Measurements from ENCODE around the gene BMP6.

BMP6 gene

DNA sequence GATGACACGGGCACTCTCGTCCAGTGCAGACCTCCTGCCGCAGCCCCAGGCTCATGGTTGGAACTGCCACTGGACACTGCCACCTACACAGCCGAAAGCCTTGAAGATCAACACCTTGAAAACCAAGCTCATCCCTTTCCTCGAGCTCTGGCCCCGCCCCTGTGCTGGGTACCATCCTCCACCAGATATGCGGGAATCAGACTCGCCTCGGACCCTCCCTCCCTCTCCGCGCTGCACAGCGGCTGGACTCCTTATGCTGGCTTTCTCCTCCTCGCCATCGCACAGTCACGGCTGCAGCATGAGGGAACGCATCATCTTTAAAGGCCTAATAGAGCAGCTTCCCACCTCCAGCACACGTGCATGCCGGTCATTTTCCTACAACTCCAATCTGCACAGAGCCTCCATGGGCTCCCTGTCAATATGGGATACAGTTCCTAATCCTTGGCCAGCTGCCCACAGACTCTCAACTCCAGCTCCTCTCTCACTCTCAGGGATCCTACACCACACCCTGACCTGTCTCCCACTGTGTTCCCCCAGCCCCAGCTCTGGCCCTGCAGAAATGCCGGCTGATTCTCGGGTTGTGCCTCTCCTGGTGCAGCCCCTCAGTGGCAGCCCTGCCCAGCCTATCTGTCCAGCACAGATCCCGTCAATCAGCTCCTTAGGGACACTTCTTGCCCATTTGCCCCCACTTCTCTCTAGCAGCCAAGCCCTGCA lies 161.5 kb downstream of the BMP6 start:
- TF ChIP-seq, protein P1, sequence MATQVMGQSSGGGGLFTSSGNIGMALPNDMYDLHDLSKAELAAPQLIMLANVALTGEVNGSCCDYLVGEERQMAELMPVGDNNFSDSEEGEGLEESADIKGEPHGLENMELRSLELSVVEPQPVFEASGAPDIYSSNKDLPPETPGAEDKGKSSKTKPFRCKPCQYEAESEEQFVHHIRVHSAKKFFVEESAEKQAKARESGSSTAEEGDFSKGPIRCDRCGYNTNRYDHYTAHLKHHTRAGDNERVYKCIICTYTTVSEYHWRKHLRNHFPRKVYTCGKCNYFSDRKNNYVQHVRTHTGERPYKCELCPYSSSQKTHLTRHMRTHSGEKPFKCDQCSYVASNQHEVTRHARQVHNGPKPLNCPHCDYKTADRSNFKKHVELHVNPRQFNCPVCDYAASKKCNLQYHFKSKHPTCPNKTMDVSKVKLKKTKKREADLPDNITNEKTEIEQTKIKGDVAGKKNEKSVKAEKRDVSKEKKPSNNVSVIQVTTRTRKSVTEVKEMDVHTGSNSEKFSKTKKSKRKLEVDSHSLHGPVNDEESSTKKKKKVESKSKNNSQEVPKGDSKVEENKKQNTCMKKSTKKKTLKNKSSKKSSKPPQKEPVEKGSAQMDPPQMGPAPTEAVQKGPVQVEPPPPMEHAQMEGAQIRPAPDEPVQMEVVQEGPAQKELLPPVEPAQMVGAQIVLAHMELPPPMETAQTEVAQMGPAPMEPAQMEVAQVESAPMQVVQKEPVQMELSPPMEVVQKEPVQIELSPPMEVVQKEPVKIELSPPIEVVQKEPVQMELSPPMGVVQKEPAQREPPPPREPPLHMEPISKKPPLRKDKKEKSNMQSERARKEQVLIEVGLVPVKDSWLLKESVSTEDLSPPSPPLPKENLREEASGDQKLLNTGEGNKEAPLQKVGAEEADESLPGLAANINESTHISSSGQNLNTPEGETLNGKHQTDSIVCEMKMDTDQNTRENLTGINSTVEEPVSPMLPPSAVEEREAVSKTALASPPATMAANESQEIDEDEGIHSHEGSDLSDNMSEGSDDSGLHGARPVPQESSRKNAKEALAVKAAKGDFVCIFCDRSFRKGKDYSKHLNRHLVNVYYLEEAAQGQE (IDR thresholded peaks at IDR 0.05; ENCODE audit: insufficient read depth in 1 of 2, low read depth in 2 of 2, low read length in 2 of 2) = no peak
- TF ChIP-seq TAF1 (IDR thresholded peaks at IDR 0.05; ENCODE audit: borderline replicate concordance, insufficient read depth, low read length) = no peak
- no peak for TF ChIP-seq SIN3A (IDR thresholded peaks at IDR 0.05; ENCODE audit: borderline replicate concordance, insufficient read depth, low read length)
- no peak for TF ChIP-seq FOXP2 (optimal IDR thresholded peaks at IDR 0.05; ENCODE audit: borderline replicate concordance, extremely low read depth, extremely low read length, insufficient read depth)
- TF ChIP-seq POLR2AphosphoS5 (IDR thresholded peaks at IDR 0.05; ENCODE audit: low read depth, low read length) = no peak

DNA sequence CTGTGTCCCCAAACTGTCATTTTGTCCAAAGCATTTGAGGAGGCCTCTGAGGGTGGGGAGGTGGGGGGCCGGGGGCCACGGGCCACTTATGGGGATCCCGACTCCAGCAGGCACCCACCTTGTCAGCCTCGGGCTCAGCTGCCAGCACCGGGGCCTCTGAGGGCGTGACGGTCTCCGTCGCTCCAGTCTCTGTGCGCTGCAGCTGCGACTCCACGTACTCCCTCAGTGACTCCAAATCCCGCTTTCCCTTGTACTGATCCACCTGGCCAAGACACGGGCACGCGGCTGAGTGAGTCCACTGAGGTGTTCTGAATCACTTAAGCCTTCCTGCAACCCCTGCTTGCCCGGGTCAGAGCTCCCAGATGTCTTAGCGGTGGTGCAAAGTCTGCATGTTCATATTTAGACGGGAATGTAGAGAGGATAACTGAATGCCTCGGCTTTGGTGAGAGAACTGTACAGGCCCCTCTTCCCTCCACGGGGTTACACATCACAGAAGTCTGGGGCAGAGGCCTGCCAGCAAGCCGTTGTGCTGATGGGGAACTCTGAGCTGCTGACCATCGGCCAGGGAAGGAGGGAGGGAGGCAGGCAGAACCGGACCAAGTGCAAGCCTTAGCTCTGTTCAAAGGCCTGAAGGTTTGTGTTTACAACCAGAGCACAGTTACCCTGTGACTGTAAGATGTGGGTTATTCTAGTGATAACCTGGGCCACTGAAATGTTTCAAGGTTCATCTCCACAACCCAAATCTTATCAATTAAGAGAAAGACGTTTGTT lies 162.9 kb downstream of the BMP6 start:
- TF ChIP-seq, protein P1 (IDR thresholded peaks at IDR 0.05; ENCODE audit: insufficient read depth in 1 of 2, low read depth in 2 of 2, low read length in 2 of 2) = no peak
- TF ChIP-seq TAF1 (IDR thresholded peaks at IDR 0.05; ENCODE audit: borderline replicate concordance, insufficient read depth, low read length) (no peak), POLR2AphosphoS5 (IDR thresholded peaks at IDR 0.05; ENCODE audit: low read depth, low read length) (no peak), FOXP2 (optimal IDR thresholded peaks at IDR 0.05; ENCODE audit: borderline replicate concordance, extremely low read depth, extremely low read length, insufficient read depth) (no peak), SIN3A (IDR thresholded peaks at IDR 0.05; ENCODE audit: borderline replicate concordance, insufficient read depth, low read length) (no peak)

DNA sequence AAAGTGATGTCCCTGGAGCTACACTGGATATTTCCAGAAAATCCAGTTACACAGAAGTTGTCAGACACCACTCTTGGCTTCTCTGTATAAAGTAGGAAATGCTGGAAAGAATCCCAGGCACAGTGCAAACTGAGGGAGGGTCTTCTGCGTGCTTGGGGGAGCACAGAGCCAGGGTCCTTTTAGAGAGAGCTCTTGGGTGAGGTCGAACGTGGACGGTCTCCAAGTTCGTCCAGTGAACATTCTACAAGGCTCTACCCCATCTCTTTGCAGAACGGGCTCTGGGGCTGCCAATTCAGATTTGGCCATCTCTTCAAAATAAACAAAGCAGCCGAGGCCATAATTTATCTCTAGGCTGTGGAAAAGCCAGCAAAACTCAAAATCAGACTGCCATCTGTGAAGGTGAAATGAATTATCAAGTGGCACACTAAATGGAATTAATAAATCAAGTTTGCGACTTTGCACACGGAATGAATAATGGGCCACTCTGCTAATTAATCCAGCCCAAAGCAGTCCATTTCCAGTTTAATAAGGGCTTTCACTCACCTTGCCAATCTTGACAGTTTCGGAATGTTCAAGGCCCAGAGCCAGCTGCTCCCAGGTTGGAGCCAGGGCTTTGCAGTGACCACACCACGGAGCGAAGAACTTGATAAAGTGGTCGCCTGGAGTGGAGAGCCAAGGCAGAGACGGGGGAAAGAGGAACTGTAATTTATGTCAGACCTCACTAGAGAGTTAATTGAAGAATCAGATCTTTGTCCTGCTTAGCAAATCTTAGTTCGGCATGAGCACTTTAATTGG lies 165.4 kb downstream of the BMP6 start:
- TF ChIP-seq TAF1 (IDR thresholded peaks at IDR 0.05; ENCODE audit: borderline replicate concordance, insufficient read depth, low read length) (no peak), SIN3A (IDR thresholded peaks at IDR 0.05; ENCODE audit: borderline replicate concordance, insufficient read depth, low read length) (no peak), FOXP2 (optimal IDR thresholded peaks at IDR 0.05; ENCODE audit: borderline replicate concordance, extremely low read depth, extremely low read length, insufficient read depth) (no peak), POLR2AphosphoS5 (IDR thresholded peaks at IDR 0.05; ENCODE audit: low read depth, low read length) (no peak)
- TF ChIP-seq, protein P1 (IDR thresholded peaks at IDR 0.05; ENCODE audit: insufficient read depth in 1 of 2, low read depth in 2 of 2, low read length in 2 of 2) = no peak

DNA sequence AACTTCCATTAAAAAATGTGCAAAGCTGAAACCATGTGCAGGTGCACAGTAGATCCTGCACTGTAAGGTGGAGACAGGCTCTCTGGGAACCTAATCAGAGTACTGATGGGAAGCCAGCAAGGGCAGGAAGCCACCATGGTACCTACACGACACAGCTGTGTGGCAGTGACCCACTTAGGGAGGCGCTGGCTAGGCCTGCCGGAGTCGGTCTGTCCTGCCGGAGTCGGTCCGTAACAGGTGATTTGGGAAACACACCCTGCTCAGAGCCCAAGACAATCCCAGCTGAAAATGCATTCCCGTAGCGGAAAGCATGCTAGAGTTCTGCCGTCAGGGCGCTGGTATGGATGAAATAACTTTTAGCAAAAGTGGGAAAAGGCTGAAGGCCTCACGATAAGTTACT lies 167.4 kb downstream of the BMP6 start:
- no peak for TF ChIP-seq POLR2AphosphoS5 (IDR thresholded peaks at IDR 0.05; ENCODE audit: low read depth, low read length)
- TF ChIP-seq TAF1 (IDR thresholded peaks at IDR 0.05; ENCODE audit: borderline replicate concordance, insufficient read depth, low read length) = no peak
- no peak for TF ChIP-seq SIN3A (IDR thresholded peaks at IDR 0.05; ENCODE audit: borderline replicate concordance, insufficient read depth, low read length)
- no peak for TF ChIP-seq FOXP2 (optimal IDR thresholded peaks at IDR 0.05; ENCODE audit: borderline replicate concordance, extremely low read depth, extremely low read length, insufficient read depth)
- TF ChIP-seq, protein P1 (IDR thresholded peaks at IDR 0.05; ENCODE audit: insufficient read depth in 1 of 2, low read depth in 2 of 2, low read length in 2 of 2) = no peak
